ENCODE data around the gene SH3RF3. TPM values are rescaled to one million over a fixed set of nuclear protein-coding genes. Genes with fewer than 3 reads are reported as not detected.

SH3RF3 gene
- total RNA-seq, 6 donors from 2014 or later = 4.1 to 21.0 (median 8.0) TPM

DNA sequence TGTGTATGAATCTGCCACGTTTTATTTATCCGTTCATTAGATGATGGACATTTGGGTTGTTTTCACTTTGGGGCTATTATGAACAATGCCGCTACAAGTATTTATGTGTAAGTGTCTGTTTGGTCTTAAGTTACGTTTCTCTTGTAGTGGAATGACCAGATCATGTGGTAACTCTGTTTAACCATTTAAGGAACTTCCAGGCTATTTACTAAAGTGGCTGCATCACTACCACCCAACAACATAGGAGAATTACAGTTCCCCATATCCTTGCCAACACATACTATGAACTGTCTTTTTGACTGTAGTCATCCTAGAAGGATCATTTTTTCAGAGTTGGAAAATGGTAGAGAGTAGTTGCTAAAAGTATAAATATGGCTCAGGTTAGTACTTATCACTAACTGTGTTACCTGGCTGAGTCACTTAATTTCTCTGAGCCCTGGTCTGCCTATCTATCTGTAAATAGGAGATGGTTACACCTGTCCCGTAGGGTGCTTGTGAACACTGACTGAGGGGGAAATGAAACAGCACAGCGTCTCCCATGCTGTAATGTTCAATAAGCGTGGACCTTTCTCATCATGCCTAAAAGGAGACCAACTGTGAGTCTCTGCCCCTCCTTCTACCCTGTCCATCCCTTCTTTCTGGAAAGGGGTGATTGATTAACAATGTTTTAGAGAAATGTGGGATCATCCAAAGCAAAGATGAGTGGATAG is 103.1 kb downstream of the SH3RF3 start:
- no peak for DNase-seq
- Histone ChIP-seq H3K36me3 (no peaks in the 10 kb centered on the region), H3K4me1 (peaks cover 9 to 18% (median 13%) of the 10 kb centered on the region in 4 donors), H3K9me3 (no peaks in the 10 kb centered on the region), H3K27me3 (no peaks in the 10 kb centered on the region), H3K4me3 (no peak overlapping the region), H3K27ac (no peak overlapping the region)
- ATAC-seq (ENCODE audit: low FRiP score in 2 of 2) = no peak
- 79 to 87% methylated on average over 7 of the region's 7 CpGs for WGBS, 2 donors
- TF ChIP-seq, protein P1, sequence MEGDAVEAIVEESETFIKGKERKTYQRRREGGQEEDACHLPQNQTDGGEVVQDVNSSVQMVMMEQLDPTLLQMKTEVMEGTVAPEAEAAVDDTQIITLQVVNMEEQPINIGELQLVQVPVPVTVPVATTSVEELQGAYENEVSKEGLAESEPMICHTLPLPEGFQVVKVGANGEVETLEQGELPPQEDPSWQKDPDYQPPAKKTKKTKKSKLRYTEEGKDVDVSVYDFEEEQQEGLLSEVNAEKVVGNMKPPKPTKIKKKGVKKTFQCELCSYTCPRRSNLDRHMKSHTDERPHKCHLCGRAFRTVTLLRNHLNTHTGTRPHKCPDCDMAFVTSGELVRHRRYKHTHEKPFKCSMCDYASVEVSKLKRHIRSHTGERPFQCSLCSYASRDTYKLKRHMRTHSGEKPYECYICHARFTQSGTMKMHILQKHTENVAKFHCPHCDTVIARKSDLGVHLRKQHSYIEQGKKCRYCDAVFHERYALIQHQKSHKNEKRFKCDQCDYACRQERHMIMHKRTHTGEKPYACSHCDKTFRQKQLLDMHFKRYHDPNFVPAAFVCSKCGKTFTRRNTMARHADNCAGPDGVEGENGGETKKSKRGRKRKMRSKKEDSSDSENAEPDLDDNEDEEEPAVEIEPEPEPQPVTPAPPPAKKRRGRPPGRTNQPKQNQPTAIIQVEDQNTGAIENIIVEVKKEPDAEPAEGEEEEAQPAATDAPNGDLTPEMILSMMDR (IDR thresholded peaks at IDR 0.05) = no peak
- TF ChIP-seq POLR2AphosphoS5 (IDR thresholded peaks at IDR 0.05) (no peak), POLR2A (IDR thresholded peaks at IDR 0.05) (no peak)

DNA sequence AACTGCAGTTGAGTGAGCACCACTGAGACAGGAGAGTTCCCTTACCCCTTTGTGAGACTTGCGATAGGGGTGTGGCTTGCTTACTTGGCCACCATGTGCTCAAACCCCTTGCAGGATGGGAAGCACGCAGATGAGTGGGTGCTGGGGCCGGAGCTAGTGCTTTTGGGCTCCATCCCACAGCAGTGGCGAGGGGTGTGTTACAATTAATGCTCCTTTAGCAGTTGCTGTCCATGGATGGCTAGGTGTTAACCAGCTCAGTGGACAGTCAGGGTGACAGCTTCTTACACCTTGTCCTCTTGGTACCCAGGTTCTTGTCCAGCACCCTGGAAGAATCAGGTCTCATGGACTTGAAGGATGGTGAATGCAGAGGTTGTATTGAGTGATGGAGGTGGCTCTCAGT is 103.9 kb downstream of the SH3RF3 start:
- H3K9me3 ChIP-seq = no peaks in the 10 kb centered on the region
- no peak for TF ChIP-seq POLR2AphosphoS5 (IDR thresholded peaks at IDR 0.05)
- H3K36me3 ChIP-seq = no peaks in the 10 kb centered on the region
- no peaks in the 10 kb centered on the region for H3K27me3 ChIP-seq
- whole genome bisulfite sequencing, 2 donors = 92 to 93% methylated on average over 4 of the region's 4 CpGs
- peaks cover 9 to 19% (median 15%) of the 10 kb centered on the region in 4 donors for H3K4me1 ChIP-seq
- H3K4me3 ChIP-seq = no peak overlapping the region
- DNase-seq = no peak
- no peak for ATAC-seq (ENCODE audit: low FRiP score in 2 of 2)
- no peak overlapping the region for H3K27ac ChIP-seq

DNA sequence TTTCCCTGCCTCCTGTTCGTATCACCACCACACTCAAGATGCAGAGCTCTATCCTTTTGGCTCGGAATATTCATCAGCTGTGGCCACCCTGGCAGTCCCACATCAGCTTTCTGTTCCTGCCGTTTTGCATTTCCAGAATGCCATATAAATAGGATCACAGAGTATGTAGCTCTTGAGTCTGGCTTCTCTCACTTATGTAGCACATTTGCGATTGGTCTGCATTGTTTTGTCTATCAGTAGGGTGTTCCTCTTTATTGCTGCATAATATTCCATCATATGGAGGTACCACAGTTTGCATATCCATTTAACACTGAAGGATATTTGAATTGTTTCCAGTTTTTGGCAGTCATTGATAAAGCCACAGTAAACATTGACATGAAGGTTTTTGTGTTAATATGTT is 104.6 kb downstream of the SH3RF3 start:
- no peak for DNase-seq
- WGBS, 2 donors = 85 to 95% methylated on average over 4 of the region's 4 CpGs
- Histone ChIP-seq H3K4me1 (peaks cover 15 to 27% (median 22%) of the 10 kb centered on the region in 4 donors), H3K27ac (no peak overlapping the region), H3K9me3 (no peaks in the 10 kb centered on the region), H3K36me3 (no peaks in the 10 kb centered on the region), H3K27me3 (no peaks in the 10 kb centered on the region), H3K4me3 (no peak overlapping the region)
- ATAC-seq (ENCODE audit: low FRiP score in 2 of 2) = no peak
- TF ChIP-seq POLR2AphosphoS5 (IDR thresholded peaks at IDR 0.05) (no peak), POLR2A (IDR thresholded peaks at IDR 0.05) (no peak), EP300 (IDR thresholded peaks at IDR 0.05) (no peak)
- TF ChIP-seq, protein P1 (IDR thresholded peaks at IDR 0.05) = no peak

- DNase-seq = no peak
- 92 to 96% methylated on average over 4 of the region's 4 CpGs for WGBS, 2 donors
- no peak for TF ChIP-seq POLR2A (IDR thresholded peaks at IDR 0.05)
- Histone ChIP-seq H3K4me1 (peaks cover 23 to 34% (median 30%) of the 10 kb centered on the region in 4 donors), H3K36me3 (no peaks in the 10 kb centered on the region), H3K27me3 (no peaks in the 10 kb centered on the region), H3K9me3 (no peaks in the 10 kb centered on the region), H3K4me3 (no peak overlapping the region), H3K27ac (no peak overlapping the region)
- ATAC-seq (ENCODE audit: low FRiP score in 2 of 2) = no peak
Observed at GRCh38 chr2:109234355-109234754, 105.3 kb downstream of the SH3RF3 start.

GRCh38 chr2:109236147-109236546 is 107.1 kb downstream of the SH3RF3 start:
- ATAC-seq (ENCODE audit: low FRiP score in 2 of 2) (no peak), DNase-seq (no peak)
- Histone ChIP-seq H3K27me3 (no peaks in the 10 kb centered on the region), H3K4me3 (no peak overlapping the region), H3K4me1 (peaks cover 21 to 27% (median 24%) of the 10 kb centered on the region in 4 donors), H3K36me3 (no peaks in the 10 kb centered on the region), H3K9me3 (no peaks in the 10 kb centered on the region), H3K27ac (no peak overlapping the region)
- 88 to 91% methylated on average over 4 of the region's 4 CpGs for WGBS, 2 donors
- TF ChIP-seq POLR2A (IDR thresholded peaks at IDR 0.05) = no peak

DNA sequence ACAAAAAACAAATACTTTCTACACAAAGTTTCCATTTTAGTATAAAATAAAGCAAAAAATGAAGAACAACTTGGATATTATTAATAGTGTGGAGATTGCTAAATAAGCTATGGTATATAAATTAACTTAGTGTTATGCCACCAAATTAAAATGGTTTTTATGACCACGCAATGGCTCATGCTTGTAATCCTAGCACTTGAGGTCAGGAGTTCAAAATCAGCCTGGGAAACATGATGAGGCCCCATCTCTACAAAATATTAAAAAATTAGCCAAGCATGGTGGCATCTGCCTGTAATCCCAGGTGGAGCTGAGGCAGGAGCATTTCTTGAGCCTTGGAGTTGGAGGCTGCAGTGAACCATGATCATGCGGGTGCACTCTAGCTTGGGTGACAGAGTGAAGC is 108.8 kb downstream of the SH3RF3 start:
- H3K27ac ChIP-seq = peak overlapping the region in 2 of 4 donors; percentile 76 to 82
- H3K9me3 ChIP-seq = no peaks in the 10 kb centered on the region
- DNase-seq = no peak
- peaks cover 28 to 38% (median 35%) of the 10 kb centered on the region in 4 donors for H3K4me1 ChIP-seq
- TF ChIP-seq, protein P1 (IDR thresholded peaks at IDR 0.05) = no peak
- TF ChIP-seq POLR2A (IDR thresholded peaks at IDR 0.05) = no peak
- no peak for TF ChIP-seq EP300 (IDR thresholded peaks at IDR 0.05)
- TF ChIP-seq POLR2AphosphoS5 (IDR thresholded peaks at IDR 0.05) = no peak
- no peaks in the 10 kb centered on the region for H3K36me3 ChIP-seq
- H3K4me3 ChIP-seq = no peak overlapping the region
- no peaks in the 10 kb centered on the region for H3K27me3 ChIP-seq
- 92 to 93% methylated on average over 2 of the region's 2 CpGs for WGBS, 2 donors
- ATAC-seq (ENCODE audit: low FRiP score in 2 of 2) = no peak

Measured in upper lobe of left lung (tissue), 6 donors.